ENCODE results near the gene C9orf43. TPM values are rescaled to one million over a fixed set of nuclear protein-coding genes. Genes with fewer than 3 reads are reported as not detected.
"Not testable (repeated sequence)": the region's sequence is repeated elsewhere in the genome, so short reads cannot be mapped to it uniquely, and the experiment has no call there.

The C9orf43 gene
- total RNA-seq, 2 donors from 2014 or later = 1.1 to 1.3 TPM

DNA sequence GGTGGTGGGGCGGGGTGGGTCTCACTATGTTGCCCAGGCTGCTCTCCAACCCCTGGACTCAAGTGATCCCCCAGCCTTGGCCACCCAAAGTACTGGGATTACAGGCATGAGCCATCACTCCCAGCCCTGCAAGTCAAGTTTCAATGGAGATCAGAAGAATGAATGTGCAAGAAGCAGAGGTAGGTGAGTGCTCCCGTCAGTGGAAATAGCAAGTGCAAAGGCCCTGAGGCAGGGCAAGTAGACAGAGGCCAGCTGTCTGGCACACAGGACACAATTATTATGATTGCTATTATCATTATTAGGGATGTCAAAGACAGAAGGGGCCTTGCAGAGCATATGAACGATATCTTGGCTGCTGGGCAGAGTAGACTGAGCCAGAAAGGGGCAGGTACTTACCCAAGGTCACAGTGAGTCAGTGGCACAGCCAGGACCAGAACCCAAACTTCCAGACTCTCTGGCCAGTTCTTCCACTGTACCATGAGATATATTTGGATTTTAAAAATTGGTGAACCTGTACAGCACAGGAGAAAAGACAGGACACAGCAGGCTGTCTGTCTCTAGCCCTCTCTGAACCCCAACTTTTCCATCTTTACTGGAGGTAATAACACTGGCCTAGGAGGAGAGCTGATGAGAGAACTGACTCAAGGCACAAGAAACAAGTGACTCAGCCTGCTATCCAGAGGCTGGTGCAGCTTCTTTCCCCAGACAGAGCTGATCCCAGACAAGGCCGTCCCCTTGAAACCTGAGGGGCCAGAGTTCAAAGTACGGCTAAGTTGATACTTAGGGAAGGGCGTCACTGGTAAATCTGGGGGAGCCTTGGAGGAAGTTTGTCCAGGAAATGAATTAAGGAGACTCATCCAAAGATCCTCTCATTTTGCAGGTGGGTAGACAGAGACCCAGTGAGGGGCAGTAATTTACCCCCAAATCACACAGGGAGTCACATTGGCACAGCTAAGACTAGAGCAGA lies 35.2 kb upstream of the C9orf43 start:
- Mint-ChIP-seq H3K27me3 (ENCODE audit: low read depth) (no peaks in the 10 kb centered on the region), H3K4me1 (ENCODE audit: low read depth) (peaks cover 18% of the 10 kb centered on the region), H3K9me3 (no peaks in the 10 kb centered on the region), H3K27ac (peak overlapping the region; percentile 81), H3K36me3 (ENCODE audit: insufficient read depth in 2 of 2) (no peaks in the 10 kb centered on the region), H3K4me3 (peak overlapping the region; percentile 88 to 93)
- DNase-seq = no peak
- ATAC-seq (replicated peaks in 1 of 2) = no peak

GRCh38 chr9:113376634-113377567 lies 33.6 kb upstream of the C9orf43 start, which contains the start of gene HDHD3:
HDHD3 (minus strand) TSS chr9:113376986; CDS start chr9:113374354, 2,632 bp downstream.
- no peaks in the 10 kb centered on the region for H3K9me3 Mint-ChIP-seq
- DNase-seq (peak; percentile 85 to 87), ATAC-seq (replicated peaks in 1 of 2) (peak; percentile 93)
- H3K27me3 Mint-ChIP-seq (ENCODE audit: low read depth) = no peaks in the 10 kb centered on the region
- H3K4me3 Mint-ChIP-seq = peak within 1 kb of the TSS; percentile 88 to 93
- H3K36me3 Mint-ChIP-seq (ENCODE audit: insufficient read depth in 2 of 2) = no peaks in the 10 kb centered on the region
- peak within 1 kb of the TSS; percentile 81 for H3K27ac Mint-ChIP-seq
- peaks cover 25% of the 10 kb centered on the region for H3K4me1 Mint-ChIP-seq (ENCODE audit: low read depth)

- Mint-ChIP-seq H3K27ac (peak overlapping the region; percentile 69), H3K4me1 (ENCODE audit: low read depth) (peaks cover 25% of the 10 kb centered on the region)
- not testable (repeated sequence) for DNase-seq; ATAC-seq (replicated peaks in 1 of 2); H3K9me3 Mint-ChIP-seq; H3K36me3 Mint-ChIP-seq (ENCODE audit: insufficient read depth in 2 of 2); H3K4me3 Mint-ChIP-seq; H3K27me3 Mint-ChIP-seq (ENCODE audit: low read depth)
These were observed 31.3 kb upstream of the C9orf43 start for GRCh38 chr9:113379094-113379828.

DNA sequence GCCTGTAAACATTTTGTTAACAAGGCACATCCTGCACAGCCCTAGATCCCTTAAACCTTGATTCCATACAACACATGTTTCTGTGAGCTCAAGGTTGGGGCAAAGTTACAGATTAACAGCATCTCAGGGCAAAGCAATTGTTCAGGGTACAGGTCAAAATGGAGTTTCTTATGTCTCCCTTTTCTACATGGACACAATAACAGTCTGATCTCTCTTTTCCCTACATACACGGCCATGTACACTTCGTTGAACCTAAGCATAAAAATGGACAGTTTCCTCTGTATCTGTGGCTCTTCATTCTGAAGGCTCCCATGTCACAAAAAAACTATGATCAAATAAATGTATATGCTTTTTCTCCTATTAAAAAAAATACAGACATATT lies 30.7 kb upstream of the C9orf43 start:
- not testable (repeated sequence) for H3K27ac Mint-ChIP-seq; H3K4me3 Mint-ChIP-seq; H3K9me3 Mint-ChIP-seq; ATAC-seq (replicated peaks in 1 of 2); DNase-seq; H3K27me3 Mint-ChIP-seq (ENCODE audit: low read depth); H3K36me3 Mint-ChIP-seq (ENCODE audit: insufficient read depth in 2 of 2)
- H3K4me1 Mint-ChIP-seq (ENCODE audit: low read depth) = peaks cover 19% of the 10 kb centered on the region

DNA sequence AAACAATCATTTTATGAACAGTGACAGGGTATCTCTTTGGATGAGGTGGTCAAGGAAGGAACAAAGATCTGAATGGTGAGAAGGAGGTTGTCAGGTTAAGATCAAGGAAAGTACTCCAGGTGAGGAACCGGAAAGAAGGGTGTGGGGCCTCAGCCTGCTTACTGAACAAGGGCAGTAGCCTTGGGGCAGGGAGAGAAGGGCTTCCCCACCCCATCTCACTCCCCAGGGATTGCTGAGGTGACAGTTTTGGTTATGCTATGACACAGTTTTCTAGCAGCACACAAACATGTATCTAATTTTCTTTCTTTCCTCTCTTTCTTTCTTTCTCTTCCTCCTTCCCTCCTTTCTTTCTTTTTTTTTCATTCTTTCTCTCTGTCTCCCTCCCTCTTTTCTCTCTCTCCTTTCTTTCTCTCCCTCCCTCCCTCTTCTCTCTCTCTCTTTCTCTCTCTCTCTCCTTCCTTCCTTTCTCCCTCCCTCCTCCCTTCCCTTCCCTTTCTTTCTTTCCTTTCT lies 29.6 kb upstream of the C9orf43 start:
- Mint-ChIP-seq H3K27me3 (ENCODE audit: low read depth) (no peaks in the 10 kb centered on the region), H3K27ac (peak overlapping the region; percentile 54), H3K36me3 (ENCODE audit: insufficient read depth in 2 of 2) (no peaks in the 10 kb centered on the region), H3K9me3 (no peaks in the 10 kb centered on the region), H3K4me3 (no peak overlapping the region), H3K4me1 (ENCODE audit: low read depth) (peaks cover 8% of the 10 kb centered on the region)
- ATAC-seq (replicated peaks in 1 of 2) (no peak), DNase-seq (no peak)

- ATAC-seq (replicated peaks in 1 of 2) = not testable (repeated sequence)
These were observed 29.1 kb upstream of the C9orf43 start for GRCh38 chr9:113381441-113381840.

GRCh38 chr9:113381909-113382411 lies 28.6 kb upstream of the C9orf43 start:
- Mint-ChIP-seq H3K27me3 (ENCODE audit: low read depth) (no peaks in the 10 kb centered on the region), H3K4me1 (ENCODE audit: low read depth) (peaks cover 7% of the 10 kb centered on the region), H3K27ac (no peak overlapping the region), H3K4me3 (no peak overlapping the region), H3K9me3 (no peaks in the 10 kb centered on the region), H3K36me3 (ENCODE audit: insufficient read depth in 2 of 2) (no peaks in the 10 kb centered on the region)
- ATAC-seq (replicated peaks in 1 of 2) (no peak), DNase-seq (no peak)

More at GRCh38 chr9:113381441-113381840, 29.1 kb upstream of the C9orf43 start:
- not testable (repeated sequence) for H3K27ac Mint-ChIP-seq; H3K36me3 Mint-ChIP-seq (ENCODE audit: insufficient read depth in 2 of 2); H3K4me3 Mint-ChIP-seq; DNase-seq; H3K27me3 Mint-ChIP-seq (ENCODE audit: low read depth); H3K4me1 Mint-ChIP-seq (ENCODE audit: low read depth); H3K9me3 Mint-ChIP-seq

GRCh38 chr9:113386571-113387393 lies 23.8 kb upstream of the C9orf43 start:
- no peaks in the 10 kb centered on the region for H3K27me3 Mint-ChIP-seq (ENCODE audit: low read depth)
- H3K36me3 Mint-ChIP-seq (ENCODE audit: insufficient read depth in 2 of 2) = peaks cover 0 to 1% of the 10 kb centered on the region in 2 donors
- no peaks in the 10 kb centered on the region for H3K9me3 Mint-ChIP-seq
- no peak overlapping the region for H3K27ac Mint-ChIP-seq
- H3K4me3 Mint-ChIP-seq = no peak overlapping the region
- no peaks in the 10 kb centered on the region for H3K4me1 Mint-ChIP-seq (ENCODE audit: low read depth)
- ATAC-seq (replicated peaks in 1 of 2) = no peak
- DNase-seq = no peak

- DNase-seq (no peak), ATAC-seq (replicated peaks in 1 of 2) (no peak)
- Mint-ChIP-seq H3K4me1 (ENCODE audit: low read depth) (no peaks in the 10 kb centered on the region), H3K27ac (no peak overlapping the region), H3K27me3 (ENCODE audit: low read depth) (no peaks in the 10 kb centered on the region), H3K4me3 (no peak overlapping the region), H3K36me3 (ENCODE audit: insufficient read depth in 2 of 2) (peaks cover 0 to 1% of the 10 kb centered on the region in 2 donors), H3K9me3 (no peaks in the 10 kb centered on the region)
These were observed 22.9 kb upstream of the C9orf43 start for GRCh38 chr9:113387560-113388230.

GRCh38 chr9:113388833-113389232 lies 21.7 kb upstream of the C9orf43 start:
- DNase-seq (no peak), ATAC-seq (replicated peaks in 1 of 2) (no peak)
- Mint-ChIP-seq H3K27ac (no peak overlapping the region), H3K27me3 (ENCODE audit: low read depth) (no peaks in the 10 kb centered on the region), H3K36me3 (ENCODE audit: insufficient read depth in 2 of 2) (peaks cover 0 to 1% of the 10 kb centered on the region in 2 donors), H3K4me1 (ENCODE audit: low read depth) (no peaks in the 10 kb centered on the region), H3K4me3 (no peak overlapping the region), H3K9me3 (no peaks in the 10 kb centered on the region)

GRCh38 chr9:113389451-113389850 lies 21.1 kb upstream of the C9orf43 start:
- H3K4me1 Mint-ChIP-seq (ENCODE audit: low read depth) = no peaks in the 10 kb centered on the region
- peaks cover 0 to 1% of the 10 kb centered on the region in 2 donors for H3K36me3 Mint-ChIP-seq (ENCODE audit: insufficient read depth in 2 of 2)

More at GRCh38 chr9:113389451-113389850, 21.1 kb upstream of the C9orf43 start:
- H3K4me3 Mint-ChIP-seq = no peak overlapping the region
- H3K27me3 Mint-ChIP-seq (ENCODE audit: low read depth) = no peaks in the 10 kb centered on the region
- DNase-seq (no peak), ATAC-seq (replicated peaks in 1 of 2) (no peak)
- H3K27ac Mint-ChIP-seq = no peak overlapping the region
- H3K9me3 Mint-ChIP-seq = no peaks in the 10 kb centered on the region
